ENCODE measurements around the gene CDK6. TPM values are rescaled to one million over a fixed set of nuclear protein-coding genes. Genes with fewer than 3 reads are reported as not detected.
"Not testable (repeated sequence)": the region's sequence is repeated elsewhere in the genome, so short reads cannot be mapped to it uniquely, and the experiment has no call there.

Gene CDK6
- 10 to 100 TPM; 17.7 to 35.0 TPM for total RNA-seq
- 1 to 10 TPM; 3.3 to 6.2 TPM for polyA plus RNA-seq

DNA sequence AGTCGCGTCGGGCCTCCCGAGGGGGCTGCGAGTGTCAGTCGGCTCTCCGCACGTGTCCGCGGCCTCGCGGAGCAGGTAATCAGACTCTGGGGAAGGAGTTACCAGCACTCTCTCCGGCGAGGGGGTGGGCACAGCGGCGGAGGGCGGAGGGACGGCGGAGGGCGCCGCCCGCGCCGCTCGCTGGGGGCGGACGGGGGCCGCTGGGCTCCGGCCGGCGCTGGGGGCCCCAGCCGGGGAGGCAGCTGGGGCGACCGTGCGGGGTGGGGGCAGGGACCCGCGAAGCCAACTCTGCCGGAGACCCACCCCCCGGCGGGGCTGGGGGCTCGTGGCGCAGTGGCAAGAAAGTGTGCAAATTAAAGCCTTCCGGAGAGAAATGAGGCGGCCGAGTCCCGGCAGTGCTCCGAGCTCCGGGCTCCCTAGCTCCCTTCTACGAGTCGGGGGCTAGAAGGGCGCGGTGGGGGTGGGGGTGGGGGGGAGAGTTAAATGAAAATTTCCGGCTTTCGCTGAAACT is at the start of gene CDK6:
Gene CDK6, minus strand, starts transcription at position 85 of the 511 bp plus-strand sequence. CDS start 3,250 bp downstream, outside the sequence.
- WGBS = under 1% methylated on average over 54 of the region's 54 CpGs
- TF ChIP-seq JUND (IDR thresholded peaks at IDR 0.05) (no peak), EGR1 (IDR thresholded peaks at IDR 0.05; ENCODE audit: low read depth in 2 of 2) (no peak), RXRA (IDR thresholded peaks at IDR 0.05) (no peak), NR2F2 (IDR thresholded peaks at IDR 0.05) (no peak), GABPA (IDR thresholded peaks at IDR 0.05 in 1 of 2, conservative IDR thresholded peaks at IDR 0.05 in 1 of 2) (no peak), RAD21 (IDR thresholded peaks at IDR 0.05) (no peak), SP1 (IDR thresholded peaks at IDR 0.05) (no peak), HNF4G (IDR thresholded peaks at IDR 0.05) (no peak)
- TF ChIP-seq, protein P1, sequence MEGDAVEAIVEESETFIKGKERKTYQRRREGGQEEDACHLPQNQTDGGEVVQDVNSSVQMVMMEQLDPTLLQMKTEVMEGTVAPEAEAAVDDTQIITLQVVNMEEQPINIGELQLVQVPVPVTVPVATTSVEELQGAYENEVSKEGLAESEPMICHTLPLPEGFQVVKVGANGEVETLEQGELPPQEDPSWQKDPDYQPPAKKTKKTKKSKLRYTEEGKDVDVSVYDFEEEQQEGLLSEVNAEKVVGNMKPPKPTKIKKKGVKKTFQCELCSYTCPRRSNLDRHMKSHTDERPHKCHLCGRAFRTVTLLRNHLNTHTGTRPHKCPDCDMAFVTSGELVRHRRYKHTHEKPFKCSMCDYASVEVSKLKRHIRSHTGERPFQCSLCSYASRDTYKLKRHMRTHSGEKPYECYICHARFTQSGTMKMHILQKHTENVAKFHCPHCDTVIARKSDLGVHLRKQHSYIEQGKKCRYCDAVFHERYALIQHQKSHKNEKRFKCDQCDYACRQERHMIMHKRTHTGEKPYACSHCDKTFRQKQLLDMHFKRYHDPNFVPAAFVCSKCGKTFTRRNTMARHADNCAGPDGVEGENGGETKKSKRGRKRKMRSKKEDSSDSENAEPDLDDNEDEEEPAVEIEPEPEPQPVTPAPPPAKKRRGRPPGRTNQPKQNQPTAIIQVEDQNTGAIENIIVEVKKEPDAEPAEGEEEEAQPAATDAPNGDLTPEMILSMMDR (IDR thresholded peaks at IDR 0.05; ENCODE audit: low read depth, low read length, missing input control) = no peak
- TF ChIP-seq, protein P2, sequence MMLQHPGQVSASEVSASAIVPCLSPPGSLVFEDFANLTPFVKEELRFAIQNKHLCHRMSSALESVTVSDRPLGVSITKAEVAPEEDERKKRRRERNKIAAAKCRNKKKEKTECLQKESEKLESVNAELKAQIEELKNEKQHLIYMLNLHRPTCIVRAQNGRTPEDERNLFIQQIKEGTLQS (IDR thresholded peaks at IDR 0.05) = no peak
- DNase-seq (ENCODE audit: low spot score) = peak; percentile 67
- Histone ChIP-seq H3K27ac (ENCODE audit: low read depth in 1 of 2, low read length in 2 of 2) (peak within 1 kb of the TSS; percentile 70 to 92), H3K9ac (ENCODE audit: low read depth in 1 of 2, low read length in 2 of 2) (peak within 1 kb of the TSS; percentile 69 to 84), H3K4me1 (ENCODE audit: control insufficient read depth in 4 of 4, insufficient read depth in 4 of 4, low read length in 3 of 4) (peaks cover 0 to 26% (median 12%) of the 10 kb centered on the region in 4 donors), H3K27me3 (ENCODE audit: control insufficient read depth in 4 of 4, insufficient read depth in 4 of 4, low read length in 3 of 4) (no peaks in the 10 kb centered on the region), H3K4me3 (ENCODE audit: low read depth in 1 of 3, low read length in 3 of 3) (peak within 1 kb of the TSS; percentile 82 to 95 (median 88)), H3K9me3 (ENCODE audit: control insufficient read depth in 4 of 4, low read length in 3 of 4) (no peaks in the 10 kb centered on the region), H3K36me3 (ENCODE audit: control insufficient read depth in 4 of 4, insufficient read depth in 3 of 4, low read depth in 1 of 4, low read length in 3 of 4) (no peaks in the 10 kb centered on the region)

DNA sequence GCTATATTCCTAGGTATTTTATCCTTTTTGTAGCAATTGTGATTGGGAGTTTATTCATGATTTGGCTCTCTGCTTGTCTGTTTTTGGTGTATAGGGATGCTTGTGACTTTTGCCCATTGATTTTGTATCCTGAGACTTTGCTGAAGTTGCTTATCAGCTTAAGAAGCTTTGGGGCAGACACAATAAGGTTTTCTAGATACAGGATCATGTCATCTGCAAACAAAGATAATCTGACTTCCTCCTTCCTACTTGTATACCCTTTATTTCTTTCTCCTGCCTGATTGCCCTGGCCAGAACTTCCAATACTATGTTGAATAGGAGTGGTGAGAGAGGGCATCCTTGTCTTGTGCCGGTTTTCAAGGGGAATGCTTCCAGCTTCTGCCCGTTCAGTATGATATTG is 49.7 kb upstream of the CDK6 start:
- not testable (repeated sequence) for H3K9me3 ChIP-seq (ENCODE audit: control insufficient read depth in 4 of 4, low read length in 3 of 4); H3K4me3 ChIP-seq (ENCODE audit: low read depth in 1 of 3, low read length in 3 of 3); H3K27ac ChIP-seq (ENCODE audit: low read depth in 1 of 2, low read length in 2 of 2); H3K4me1 ChIP-seq (ENCODE audit: control insufficient read depth in 4 of 4, insufficient read depth in 4 of 4, low read length in 3 of 4); H3K36me3 ChIP-seq (ENCODE audit: control insufficient read depth in 4 of 4, insufficient read depth in 3 of 4, low read depth in 1 of 4, low read length in 3 of 4); H3K27me3 ChIP-seq (ENCODE audit: control insufficient read depth in 4 of 4, insufficient read depth in 4 of 4, low read length in 3 of 4); H3K9ac ChIP-seq (ENCODE audit: low read depth in 1 of 2, low read length in 2 of 2); DNase-seq (ENCODE audit: low spot score)
- WGBS = 79% methylated on average over 2 of the region's 2 CpGs

DNA sequence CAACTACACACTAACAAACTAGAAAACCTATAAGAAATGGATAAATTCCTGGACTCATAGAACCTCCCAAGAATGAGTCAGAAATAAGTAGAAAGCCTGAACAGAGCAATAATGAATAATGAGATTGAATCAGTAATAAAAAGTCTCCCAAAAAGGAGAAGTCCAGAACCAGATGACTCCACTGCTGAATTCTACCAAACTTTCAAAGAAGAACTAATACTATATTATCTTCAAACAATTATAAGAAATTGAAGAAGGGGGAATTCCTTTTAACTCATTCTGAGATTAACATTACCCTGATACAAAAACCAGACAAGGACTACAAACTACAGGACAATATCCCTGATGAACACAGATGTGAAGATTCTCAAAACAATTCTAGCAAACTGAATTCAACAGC is 47.8 kb upstream of the CDK6 start:
- Histone ChIP-seq H3K4me3 (ENCODE audit: low read depth in 1 of 3, low read length in 3 of 3) (no peak overlapping the region), H3K9ac (ENCODE audit: low read depth in 1 of 2, low read length in 2 of 2) (no peak overlapping the region), H3K4me1 (ENCODE audit: control insufficient read depth in 4 of 4, insufficient read depth in 4 of 4, low read length in 3 of 4) (no peaks in the 10 kb centered on the region), H3K36me3 (ENCODE audit: control insufficient read depth in 4 of 4, insufficient read depth in 3 of 4, low read depth in 1 of 4, low read length in 3 of 4) (no peaks in the 10 kb centered on the region), H3K9me3 (ENCODE audit: control insufficient read depth in 4 of 4, low read length in 3 of 4) (peaks cover 0 to 6% (median under 1%) of the 10 kb centered on the region in 4 donors), H3K27ac (ENCODE audit: low read depth in 1 of 2, low read length in 2 of 2) (no peak overlapping the region), H3K27me3 (ENCODE audit: control insufficient read depth in 4 of 4, insufficient read depth in 4 of 4, low read length in 3 of 4) (no peaks in the 10 kb centered on the region)
- TF ChIP-seq, protein P2 (IDR thresholded peaks at IDR 0.05) = no peak
- TF ChIP-seq HNF4A (conservative IDR thresholded peaks at IDR 0.05) (no peak), HNF4G (IDR thresholded peaks at IDR 0.05) (no peak), EGR1 (IDR thresholded peaks at IDR 0.05; ENCODE audit: low read depth in 2 of 2) (no peak), TAF1 (conservative IDR thresholded peaks at IDR 0.05) (no peak), FOXA1 (IDR thresholded peaks at IDR 0.05) (no peak), JUND (IDR thresholded peaks at IDR 0.05) (no peak)
- TF ChIP-seq, protein P3, sequence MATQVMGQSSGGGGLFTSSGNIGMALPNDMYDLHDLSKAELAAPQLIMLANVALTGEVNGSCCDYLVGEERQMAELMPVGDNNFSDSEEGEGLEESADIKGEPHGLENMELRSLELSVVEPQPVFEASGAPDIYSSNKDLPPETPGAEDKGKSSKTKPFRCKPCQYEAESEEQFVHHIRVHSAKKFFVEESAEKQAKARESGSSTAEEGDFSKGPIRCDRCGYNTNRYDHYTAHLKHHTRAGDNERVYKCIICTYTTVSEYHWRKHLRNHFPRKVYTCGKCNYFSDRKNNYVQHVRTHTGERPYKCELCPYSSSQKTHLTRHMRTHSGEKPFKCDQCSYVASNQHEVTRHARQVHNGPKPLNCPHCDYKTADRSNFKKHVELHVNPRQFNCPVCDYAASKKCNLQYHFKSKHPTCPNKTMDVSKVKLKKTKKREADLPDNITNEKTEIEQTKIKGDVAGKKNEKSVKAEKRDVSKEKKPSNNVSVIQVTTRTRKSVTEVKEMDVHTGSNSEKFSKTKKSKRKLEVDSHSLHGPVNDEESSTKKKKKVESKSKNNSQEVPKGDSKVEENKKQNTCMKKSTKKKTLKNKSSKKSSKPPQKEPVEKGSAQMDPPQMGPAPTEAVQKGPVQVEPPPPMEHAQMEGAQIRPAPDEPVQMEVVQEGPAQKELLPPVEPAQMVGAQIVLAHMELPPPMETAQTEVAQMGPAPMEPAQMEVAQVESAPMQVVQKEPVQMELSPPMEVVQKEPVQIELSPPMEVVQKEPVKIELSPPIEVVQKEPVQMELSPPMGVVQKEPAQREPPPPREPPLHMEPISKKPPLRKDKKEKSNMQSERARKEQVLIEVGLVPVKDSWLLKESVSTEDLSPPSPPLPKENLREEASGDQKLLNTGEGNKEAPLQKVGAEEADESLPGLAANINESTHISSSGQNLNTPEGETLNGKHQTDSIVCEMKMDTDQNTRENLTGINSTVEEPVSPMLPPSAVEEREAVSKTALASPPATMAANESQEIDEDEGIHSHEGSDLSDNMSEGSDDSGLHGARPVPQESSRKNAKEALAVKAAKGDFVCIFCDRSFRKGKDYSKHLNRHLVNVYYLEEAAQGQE (IDR thresholded peaks at IDR 0.05) = no peak
- TF ChIP-seq, protein P1 (IDR thresholded peaks at IDR 0.05; ENCODE audit: low read depth, low read length, missing input control) = no peak
- TF ChIP-seq, protein P4, sequence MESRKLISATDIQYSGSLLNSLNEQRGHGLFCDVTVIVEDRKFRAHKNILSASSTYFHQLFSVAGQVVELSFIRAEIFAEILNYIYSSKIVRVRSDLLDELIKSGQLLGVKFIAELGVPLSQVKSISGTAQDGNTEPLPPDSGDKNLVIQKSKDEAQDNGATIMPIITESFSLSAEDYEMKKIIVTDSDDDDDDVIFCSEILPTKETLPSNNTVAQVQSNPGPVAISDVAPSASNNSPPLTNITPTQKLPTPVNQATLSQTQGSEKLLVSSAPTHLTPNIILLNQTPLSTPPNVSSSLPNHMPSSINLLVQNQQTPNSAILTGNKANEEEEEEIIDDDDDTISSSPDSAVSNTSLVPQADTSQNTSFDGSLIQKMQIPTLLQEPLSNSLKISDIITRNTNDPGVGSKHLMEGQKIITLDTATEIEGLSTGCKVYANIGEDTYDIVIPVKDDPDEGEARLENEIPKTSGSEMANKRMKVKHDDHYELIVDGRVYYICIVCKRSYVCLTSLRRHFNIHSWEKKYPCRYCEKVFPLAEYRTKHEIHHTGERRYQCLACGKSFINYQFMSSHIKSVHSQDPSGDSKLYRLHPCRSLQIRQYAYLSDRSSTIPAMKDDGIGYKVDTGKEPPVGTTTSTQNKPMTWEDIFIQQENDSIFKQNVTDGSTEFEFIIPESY (IDR thresholded peaks at IDR 0.05) = no peak
- no peak for DNase-seq (ENCODE audit: low spot score)

Measured in liver (tissue), 9 donors.